K562 treated with DMSO at 1 percent for 4 hours (cell line): ENCODE data around the gene TAF11L3. TPM values are rescaled to one million over a fixed set of nuclear protein-coding genes. Genes with fewer than 3 reads are reported as not detected.

Experiments used
- total RNA-seq: library from RNA; unstranded; fragments of 300-600 nt; gene quantifications from 2 replicates; pipeline ENCODE4 v1.2.3, GENCODE V29; 2022; ENCODE audit not compliant: insufficient read depth

TAF11L3 gene
- total RNA-seq: not detected in 2 replicates

GRCh38 chr5:17518067-17518466 lies at the start of gene TAF11L3:
TSS of gene TAF11L3 (plus strand) at chr5:17518367.

DNA sequence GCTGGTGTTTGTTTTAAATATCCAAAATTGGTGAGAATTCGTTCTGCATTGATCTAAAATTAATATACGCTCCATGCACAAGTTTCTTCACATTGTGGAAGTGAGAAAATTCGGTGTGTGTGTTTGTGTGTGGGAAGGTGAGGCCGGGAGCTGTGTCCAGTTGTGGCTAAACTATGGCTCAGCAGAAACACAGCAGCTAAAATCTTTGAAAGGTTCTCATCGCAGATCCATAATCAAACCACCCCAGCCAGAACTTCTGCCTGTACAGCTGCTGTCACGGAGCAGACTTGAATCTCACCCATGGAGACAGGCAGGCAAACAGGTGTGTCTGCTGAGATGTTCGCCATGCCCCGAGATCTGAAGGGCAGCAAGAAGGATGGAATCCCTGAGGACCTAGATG lies 20.2 kb upstream of the TAF11L3 start, which contains the start of gene TAF11L2:
Gene TAF11L2 (plus strand): TSS at position 301 of the 400 bp plus-strand sequence.

DNA sequence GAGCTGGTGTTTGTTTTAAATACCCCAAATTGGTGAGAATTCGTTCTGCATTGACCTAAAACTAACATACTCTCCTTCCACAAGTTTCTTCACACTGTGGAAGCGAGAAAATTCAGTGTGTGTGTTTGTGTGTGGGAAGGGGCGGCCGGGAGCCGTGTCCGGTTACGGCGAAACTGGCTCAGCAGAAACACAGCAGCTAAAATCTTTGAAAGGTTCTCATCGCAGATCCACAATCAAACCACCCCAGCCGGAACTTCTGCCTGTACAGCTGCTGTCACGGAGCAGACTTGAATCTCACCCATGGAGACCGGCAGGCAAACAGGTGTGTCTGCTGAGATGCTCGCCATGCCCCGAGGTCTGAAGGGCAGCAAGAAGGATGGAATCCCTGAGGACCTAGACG lies 3.3 kb downstream of the TAF11L3 start, which contains the start of gene TAF11L4:
Gene TAF11L4 (plus strand): TSS at position 301 of the 400 bp plus-strand sequence.

DNA sequence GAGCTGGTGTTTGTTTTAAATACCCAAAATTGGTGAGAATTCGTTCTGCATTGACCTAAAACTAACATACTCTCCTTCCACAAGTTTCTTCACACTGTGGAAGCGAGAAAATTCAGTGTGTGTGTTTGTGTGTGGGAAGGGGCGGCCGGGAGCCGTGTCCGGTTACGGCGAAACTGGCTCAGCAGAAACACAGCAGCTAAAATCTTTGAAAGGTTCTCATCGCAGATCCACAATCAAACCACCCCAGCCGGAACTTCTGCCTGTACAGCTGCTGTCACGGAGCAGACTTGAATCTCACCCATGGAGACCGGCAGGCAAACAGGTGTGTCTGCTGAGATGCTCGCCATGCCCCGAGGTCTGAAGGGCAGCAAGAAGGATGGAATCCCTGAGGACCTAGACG lies 6.8 kb downstream of the TAF11L3 start, which contains the start of gene TAF11L5:
Gene TAF11L5 (plus strand): TSS at position 301 of the 400 bp plus-strand sequence.

DNA sequence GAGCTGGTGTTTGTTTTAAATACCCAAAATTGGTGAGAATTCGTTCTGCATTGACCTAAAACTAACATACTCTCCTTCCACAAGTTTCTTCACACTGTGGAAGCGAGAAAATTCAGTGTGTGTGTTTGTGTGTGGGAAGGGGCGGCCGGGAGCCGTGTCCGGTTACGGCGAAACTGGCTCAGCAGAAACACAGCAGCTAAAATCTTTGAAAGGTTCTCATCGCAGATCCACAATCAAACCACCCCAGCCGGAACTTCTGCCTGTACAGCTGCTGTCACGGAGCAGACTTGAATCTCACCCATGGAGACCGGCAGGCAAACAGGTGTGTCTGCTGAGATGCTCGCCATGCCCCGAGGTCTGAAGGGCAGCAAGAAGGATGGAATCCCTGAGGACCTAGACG lies 10.2 kb downstream of the TAF11L3 start, which contains the start of gene TAF11L6:
Gene TAF11L6 (plus strand): TSS at position 301 of the 400 bp plus-strand sequence.

Other genes with a start within 250 kb of the TAF11L3 start
- not detected in 2 replicates for gene TAF11L2, start 20.1 kb upstream of the TAF11L3 start, total RNA-seq
- not detected in 2 replicates for gene TAF11L4, start 3.4 kb downstream of the TAF11L3 start, total RNA-seq
- gene TAF11L5, start 6.9 kb downstream of the TAF11L3 start, total RNA-seq: not detected in 2 replicates
- gene TAF11L6, start 10.3 kb downstream of the TAF11L3 start, total RNA-seq: not detected in 2 replicates
- gene TAF11L7, start 67.4 kb downstream of the TAF11L3 start, total RNA-seq: not detected in 2 replicates
- not detected in 2 replicates for gene TAF11L8, start 72.6 kb downstream of the TAF11L3 start, total RNA-seq
- not detected in 2 replicates for gene TAF11L9, start 76.0 kb downstream of the TAF11L3 start, total RNA-seq
- gene TAF11L10, start 79.5 kb downstream of the TAF11L3 start, total RNA-seq: not detected in 2 replicates
- gene TAF11L11, start 85.8 kb downstream of the TAF11L3 start, total RNA-seq: not detected in 2 replicates
- gene TAF11L12, start 92.0 kb downstream of the TAF11L3 start, total RNA-seq: not detected in 2 replicates
- not detected in 2 replicates for gene TAF11L13, start 113.7 kb downstream of the TAF11L3 start, total RNA-seq
- not detected in 2 replicates for gene TAF11L14, start 116.1 kb downstream of the TAF11L3 start, total RNA-seq